Nephron (organoid): Measurements from ENCODE around the gene NDUFAF5.

ENCODE experiments used
- H3K27ac Mint-ChIP-seq, 3 experiments: 2 replicates each; pipeline ENCODE4 v1.8.0; 2020; ENCODE audit warnings: mixed read lengths in 3 of 3, mild to moderate bottlenecking in 2 of 3, moderate library complexity in 1 of 3
- H3K27me3 Mint-ChIP-seq: 2 replicates; pipeline ENCODE4 v1.8.0; 2021; ENCODE audit warnings: low read depth, mild to moderate bottlenecking, moderate library complexity, mixed read lengths
- H3K36me3 Mint-ChIP-seq: 2 replicates; pipeline ENCODE4 v1.8.0; 2020; ENCODE audit warnings: low read depth, mixed read lengths
- H3K4me1 Mint-ChIP-seq: 2 replicates; pipeline ENCODE4 v1.8.0; 2020; ENCODE audit warnings: mixed read lengths
- H3K4me3 Mint-ChIP-seq, 3 experiments: 2 replicates each; pipeline ENCODE4 v1.8.0; 2020; ENCODE audit warnings: mild to moderate bottlenecking in 3 of 3, mixed read lengths in 3 of 3, moderate library complexity in 2 of 3
- H3K9me3 Mint-ChIP-seq: 2 replicates; pipeline ENCODE4 v1.8.0; 2020; ENCODE audit warnings: mixed read lengths
- TF ChIP-seq, protein P1 (sequence below), 3 experiments: fragments of 200-600 bp; sonication (generic); IDR thresholded peaks; one replicate each; pipeline ENCODE4 v1.5.0; 2021; ENCODE audit warnings: antibody characterized with exemption in 3 of 3; ENCODE audit not compliant: unreplicated experiment in 3 of 3

Gene NDUFAF5

DNA sequence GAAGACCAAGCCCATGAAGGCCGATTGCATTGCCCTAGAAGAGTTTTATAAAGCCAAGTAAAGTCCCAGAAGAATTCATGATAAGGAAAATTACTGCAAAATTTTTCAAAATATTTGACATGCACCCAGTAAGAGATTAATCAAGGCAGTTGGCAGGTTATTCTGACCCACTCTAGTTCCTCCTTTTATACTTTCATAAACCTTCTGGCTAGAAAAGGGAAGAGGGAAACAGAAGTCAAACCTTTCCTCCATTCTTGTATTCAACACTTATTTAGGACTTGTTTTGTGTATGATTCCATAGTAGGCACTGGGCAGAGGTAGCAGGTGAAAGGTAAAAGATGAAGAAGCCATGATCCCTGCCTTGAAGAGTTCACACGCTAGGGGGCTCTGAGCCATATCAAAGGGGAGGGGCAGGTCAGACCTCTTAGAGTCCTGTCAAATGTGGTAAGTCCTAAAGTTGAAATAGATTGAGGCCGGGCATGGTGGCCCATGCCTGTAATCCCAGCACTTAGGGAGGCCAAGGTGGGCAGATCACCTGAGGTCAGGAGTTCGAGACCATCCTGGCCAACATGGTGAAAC lies 85.4 kb downstream of the NDUFAF5 start:
- H3K27me3 Mint-ChIP-seq = no peaks in the 10 kb centered on the region
- no peak overlapping the region for H3K27ac Mint-ChIP-seq
- H3K4me3 Mint-ChIP-seq = no peak overlapping the region
- no peaks in the 10 kb centered on the region for H3K36me3 Mint-ChIP-seq
- TF ChIP-seq, protein P1, sequence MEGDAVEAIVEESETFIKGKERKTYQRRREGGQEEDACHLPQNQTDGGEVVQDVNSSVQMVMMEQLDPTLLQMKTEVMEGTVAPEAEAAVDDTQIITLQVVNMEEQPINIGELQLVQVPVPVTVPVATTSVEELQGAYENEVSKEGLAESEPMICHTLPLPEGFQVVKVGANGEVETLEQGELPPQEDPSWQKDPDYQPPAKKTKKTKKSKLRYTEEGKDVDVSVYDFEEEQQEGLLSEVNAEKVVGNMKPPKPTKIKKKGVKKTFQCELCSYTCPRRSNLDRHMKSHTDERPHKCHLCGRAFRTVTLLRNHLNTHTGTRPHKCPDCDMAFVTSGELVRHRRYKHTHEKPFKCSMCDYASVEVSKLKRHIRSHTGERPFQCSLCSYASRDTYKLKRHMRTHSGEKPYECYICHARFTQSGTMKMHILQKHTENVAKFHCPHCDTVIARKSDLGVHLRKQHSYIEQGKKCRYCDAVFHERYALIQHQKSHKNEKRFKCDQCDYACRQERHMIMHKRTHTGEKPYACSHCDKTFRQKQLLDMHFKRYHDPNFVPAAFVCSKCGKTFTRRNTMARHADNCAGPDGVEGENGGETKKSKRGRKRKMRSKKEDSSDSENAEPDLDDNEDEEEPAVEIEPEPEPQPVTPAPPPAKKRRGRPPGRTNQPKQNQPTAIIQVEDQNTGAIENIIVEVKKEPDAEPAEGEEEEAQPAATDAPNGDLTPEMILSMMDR (IDR thresholded peaks at IDR 0.05; ENCODE audit: unreplicated experiment in 3 of 3) = no peak
- H3K4me1 Mint-ChIP-seq = peaks cover 19% of the 10 kb centered on the region
- no peaks in the 10 kb centered on the region for H3K9me3 Mint-ChIP-seq
